HepG2 (cell line): Measurements from ENCODE around the gene CST8. TPM values are rescaled to one million over a fixed set of nuclear protein-coding genes. Genes with fewer than 3 reads are reported as not detected.
A peak's percentile ranks its signal among the peaks of the same experiment; 100 is the strongest.

Source experiments
- FOXK1 ChIP-seq: sonication (generic); formaldehyde crosslinking; IDR thresholded peaks from 2 replicates; pipeline ENCODE4 v1.4.0; 2020; ENCODE audit warnings: low read depth, missing genetic modification reagents, borderline replicate concordance
- FOXP1 ChIP-seq, 2 experiments: fragments of 450-650 bp in 1 of 2; IDR thresholded peaks; 2 replicates each; pipeline ENCODE4 v1.6.1; 2017 to 2018; ENCODE audit warnings: antibody characterized with exemption in 1 of 2
- HDAC2 ChIP-seq: sonication (generic); formaldehyde crosslinking; IDR thresholded peaks from 2 replicates; pipeline ENCODE4 v1.4.0; 2020; ENCODE audit warnings: missing genetic modification reagents
- HNF4G ChIP-seq, 2 experiments: sonication (generic) in 1 of 2; formaldehyde crosslinking in 1 of 2; IDR thresholded peaks; 2 replicates each; pipeline versions ENCODE4 v1.4.0 to v1.6.1; 2011 to 2020; ENCODE audit warnings: borderline replicate concordance in 2 of 2, low read depth in 2 of 2, mild to moderate bottlenecking in 2 of 2, low read length in 1 of 2, missing genetic modification reagents in 1 of 2, moderate library complexity in 1 of 2
- KAT8 ChIP-seq: IDR thresholded peaks from 2 replicates; pipeline ENCODE4 v1.6.1; 2016; ENCODE audit warnings: missing genetic modification reagents, missing compliant biosample characterization
- ONECUT2 ChIP-seq: sonication (generic); formaldehyde crosslinking; IDR thresholded peaks from 2 replicates; pipeline ENCODE4 v1.4.0; 2020; ENCODE audit warnings: missing genetic modification reagents
- POLR2G ChIP-seq: fragments of 200-400 bp; formaldehyde crosslinking; IDR thresholded peaks from 2 replicates; pipeline ENCODE4 v1.6.1; 2018; ENCODE audit warnings: mild to moderate bottlenecking, low read depth, low read length, moderate library complexity
- RBFOX2 ChIP-seq: fragments of 200-400 bp; formaldehyde crosslinking; IDR thresholded peaks from 2 replicates; pipeline ENCODE4 v1.6.1; 2017; ENCODE audit warnings: low read depth, mild to moderate bottlenecking, low read length
- RBM22 ChIP-seq: fragments of 200-400 bp; formaldehyde crosslinking; optimal IDR thresholded peaks from 2 replicates; pipeline ENCODE3; 2017; ENCODE audit warnings: mild to moderate bottlenecking, low read length, moderate library complexity
- RNF2 ChIP-seq: fragments of 450-650 bp; conservative IDR thresholded peaks from 2 replicates; pipeline ENCODE4 v1.6.1; 2016; ENCODE audit warnings: low read depth
- TEAD3 ChIP-seq: optimal IDR thresholded peaks from 2 replicates; pipeline ENCODE3; 2016; ENCODE audit warnings: borderline replicate concordance
- ZFP1 ChIP-seq: IDR thresholded peaks from 2 replicates; pipeline ENCODE4 v1.6.1; 2016
- ZMYM4 ChIP-seq: sonication (generic); formaldehyde crosslinking; IDR thresholded peaks from 2 replicates; pipeline ENCODE4 v1.8.1; 2023; ENCODE audit warnings: mild to moderate bottlenecking, missing genetic modification reagents
- ZNF431 ChIP-seq: sonication (generic); formaldehyde crosslinking; IDR thresholded peaks from 2 replicates; pipeline ENCODE4 v1.9.0; 2022; ENCODE audit warnings: missing genetic modification reagents, low read depth, mild to moderate bottlenecking, borderline replicate concordance
- ZNF678 ChIP-seq: sonication (generic); formaldehyde crosslinking; IDR thresholded peaks from 2 replicates; pipeline ENCODE4 v1.4.0; 2020; ENCODE audit warnings: mild to moderate bottlenecking, missing genetic modification reagents
- polyA plus RNA-seq, 8 experiments: library from polyadenylated mRNA; depleted of rRNA in 3 of 8; stranded (reverse) in 7 of 8; unstranded in 1 of 8; fragments of >200 nt; fragmentation: Illumina TruSeq in 4 of 8; extraction: Trizol in 4 of 8; gene quantifications; 2 replicates each; pipeline versions ENCODE4 v1.2.1 to v1.2.3, GENCODE V29; 2011 to 2016; ENCODE audit warnings: low read depth in 4 of 8, missing spikeins in 1 of 8, mixed read lengths in 1 of 8; ENCODE audit not compliant: insufficient read depth in 1 of 8
- total RNA-seq, 5 experiments: library from RNA; depleted of rRNA; stranded (reverse); fragments of >200 nt; fragmentation: Illumina TruSeq; extraction: Trizol; gene quantifications; 2 replicates each; pipeline ENCODE4 v1.2.3, GENCODE V29; 2016; ENCODE audit warnings: low read depth in 1 of 5
- TF ChIP-seq, protein P1 (sequence below): sonication (generic); formaldehyde crosslinking; IDR thresholded peaks from 2 replicates; pipeline ENCODE4 v1.5.0; 2020; ENCODE audit warnings: missing genetic modification reagents
- TF ChIP-seq, protein P2 (sequence below): sonication (generic); formaldehyde crosslinking; IDR thresholded peaks from 2 replicates; pipeline ENCODE4 v1.4.0; 2020; ENCODE audit warnings: mild to moderate bottlenecking, missing genetic modification reagents, borderline replicate concordance
- TF ChIP-seq, protein P3 (sequence below): sonication (generic); formaldehyde crosslinking; IDR thresholded peaks from 2 replicates; pipeline ENCODE4 v1.5.0; 2020; ENCODE audit warnings: missing genetic modification reagents, mild to moderate bottlenecking, borderline replicate concordance
- TF ChIP-seq, protein P4 (sequence below): sonication (generic); formaldehyde crosslinking; IDR thresholded peaks from 2 replicates; pipeline ENCODE4 v1.4.0; 2020; ENCODE audit warnings: missing genetic modification reagents, borderline replicate concordance
- TF ChIP-seq, protein P5 (sequence below): IDR thresholded peaks from 2 replicates; pipeline ENCODE4 v1.6.1; 2018; ENCODE audit warnings: missing genetic modification reagents, mild to moderate bottlenecking, missing compliant biosample characterization
- TF ChIP-seq, protein P6 (sequence below): sonication (generic); formaldehyde crosslinking; IDR thresholded peaks from 2 replicates; pipeline ENCODE4 v1.4.0; 2020; ENCODE audit warnings: missing genetic modification reagents

Gene CST8
- total and polyA plus RNA-seq, 2 of the 13 experiments (the other 11 are each of a cell fraction or from before 2014, with no cell fraction given) = not detected

DNA sequence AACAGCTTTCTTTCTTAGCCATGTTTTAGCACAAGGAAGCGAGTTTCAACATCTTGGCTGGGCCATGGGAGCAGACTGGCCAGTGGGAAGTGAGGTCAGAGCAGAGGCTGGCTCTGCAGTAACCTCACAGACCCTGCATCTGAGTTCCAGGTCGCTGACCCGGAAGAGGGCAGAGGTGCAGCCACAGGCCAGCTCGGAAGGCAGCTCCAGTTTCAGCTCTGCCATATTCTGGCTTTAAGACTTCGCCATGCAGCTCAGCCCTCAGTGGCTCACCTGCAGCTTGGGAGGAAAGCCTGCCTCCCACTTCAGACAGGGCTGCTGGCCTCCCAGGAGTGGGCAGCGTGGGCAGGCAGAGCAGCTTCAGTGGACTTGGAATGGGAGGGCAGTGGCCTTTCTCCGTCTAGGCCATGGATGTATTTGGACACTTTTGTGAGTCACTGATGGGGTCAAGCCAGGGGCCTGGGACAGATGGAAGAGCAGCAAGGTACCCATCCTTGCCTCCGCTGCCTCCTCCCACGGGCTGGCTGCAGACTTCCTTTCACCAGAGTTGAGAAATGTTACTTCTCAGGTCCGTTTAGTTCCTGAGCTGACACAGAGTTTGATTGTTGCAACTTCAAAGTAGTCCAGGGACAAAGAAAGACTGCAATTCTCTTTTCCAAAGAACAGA lies 18.5 kb downstream of the CST8 start (continued):
- TF ChIP-seq FOXP1 (IDR thresholded peaks at IDR 0.05) = no peak
- TF ChIP-seq FOXP1 (CRISPR knock-in tag; IDR thresholded peaks at IDR 0.05) = no peak
- no peak for TF ChIP-seq ZNF431 (CRISPR knock-in tag)
- TF ChIP-seq, protein P1, sequence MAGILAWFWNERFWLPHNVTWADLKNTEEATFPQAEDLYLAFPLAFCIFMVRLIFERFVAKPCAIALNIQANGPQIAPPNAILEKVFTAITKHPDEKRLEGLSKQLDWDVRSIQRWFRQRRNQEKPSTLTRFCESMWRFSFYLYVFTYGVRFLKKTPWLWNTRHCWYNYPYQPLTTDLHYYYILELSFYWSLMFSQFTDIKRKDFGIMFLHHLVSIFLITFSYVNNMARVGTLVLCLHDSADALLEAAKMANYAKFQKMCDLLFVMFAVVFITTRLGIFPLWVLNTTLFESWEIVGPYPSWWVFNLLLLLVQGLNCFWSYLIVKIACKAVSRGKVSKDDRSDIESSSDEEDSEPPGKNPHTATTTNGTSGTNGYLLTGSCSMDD = no peak
- TF ChIP-seq ZFP1 (CRISPR knock-in tag) = no peak
- TF ChIP-seq RBM22 = no peak
- 0 out of 2 replicates have a peak, but pooled peaks have one; percentile 43 for TF ChIP-seq HDAC2 (CRISPR knock-in tag)
- peak; percentile 47; the same call in 1 of the 2 replicates for TF ChIP-seq ZMYM4 (CRISPR knock-in tag)
- TF ChIP-seq KAT8 (CRISPR knock-in tag) = peak; percentile 59; the same call in 1 of the 2 replicates
- TF ChIP-seq HNF4G (IDR thresholded peaks at IDR 0.05; ENCODE audit: borderline replicate concordance, low read depth, low read length) = no peak
- TF ChIP-seq HNF4G (CRISPR knock-in tag; IDR thresholded peaks at IDR 0.05; ENCODE audit: borderline replicate concordance, low read depth) = no peak
- no peak for TF ChIP-seq ONECUT2 (CRISPR knock-in tag)
- no peak for TF ChIP-seq RBFOX2
- TF ChIP-seq, protein P2, sequence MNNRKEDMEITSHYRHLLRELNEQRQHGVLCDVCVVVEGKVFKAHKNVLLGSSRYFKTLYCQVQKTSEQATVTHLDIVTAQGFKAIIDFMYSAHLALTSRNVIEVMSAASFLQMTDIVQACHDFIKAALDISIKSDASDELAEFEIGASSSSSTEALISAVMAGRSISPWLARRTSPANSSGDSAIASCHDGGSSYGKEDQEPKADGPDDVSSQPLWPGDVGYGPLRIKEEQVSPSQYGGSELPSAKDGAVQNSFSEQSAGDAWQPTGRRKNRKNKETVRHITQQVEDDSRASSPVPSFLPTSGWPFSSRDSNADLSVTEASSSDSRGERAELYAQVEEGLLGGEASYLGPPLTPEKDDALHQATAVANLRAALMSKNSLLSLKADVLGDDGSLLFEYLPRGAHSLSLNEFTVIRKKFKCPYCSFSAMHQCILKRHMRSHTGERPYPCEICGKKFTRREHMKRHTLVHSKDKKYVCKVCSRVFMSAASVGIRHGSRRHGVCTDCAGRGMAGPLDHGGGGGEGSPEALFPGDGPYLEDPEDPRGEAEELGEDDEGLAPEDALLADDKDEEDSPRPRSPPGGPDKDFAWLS (CRISPR knock-in tag) = no peak
- TF ChIP-seq, protein P3, sequence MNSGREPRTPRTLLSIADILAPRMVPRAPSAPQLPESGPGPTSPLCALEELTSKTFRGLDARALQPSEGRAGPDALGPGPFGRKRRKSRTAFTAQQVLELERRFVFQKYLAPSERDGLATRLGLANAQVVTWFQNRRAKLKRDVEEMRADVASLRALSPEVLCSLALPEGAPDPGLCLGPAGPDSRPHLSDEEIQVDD (CRISPR knock-in tag) = no peak
- no peak for TF ChIP-seq FOXK1
- no peak for TF ChIP-seq RNF2
- TF ChIP-seq, protein P4, sequence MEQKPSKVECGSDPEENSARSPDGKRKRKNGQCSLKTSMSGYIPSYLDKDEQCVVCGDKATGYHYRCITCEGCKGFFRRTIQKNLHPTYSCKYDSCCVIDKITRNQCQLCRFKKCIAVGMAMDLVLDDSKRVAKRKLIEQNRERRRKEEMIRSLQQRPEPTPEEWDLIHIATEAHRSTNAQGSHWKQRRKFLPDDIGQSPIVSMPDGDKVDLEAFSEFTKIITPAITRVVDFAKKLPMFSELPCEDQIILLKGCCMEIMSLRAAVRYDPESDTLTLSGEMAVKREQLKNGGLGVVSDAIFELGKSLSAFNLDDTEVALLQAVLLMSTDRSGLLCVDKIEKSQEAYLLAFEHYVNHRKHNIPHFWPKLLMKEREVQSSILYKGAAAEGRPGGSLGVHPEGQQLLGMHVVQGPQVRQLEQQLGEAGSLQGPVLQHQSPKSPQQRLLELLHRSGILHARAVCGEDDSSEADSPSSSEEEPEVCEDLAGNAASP (CRISPR knock-in tag) = 0 out of 2 replicates have a peak, but pooled peaks have one; percentile 59
- TF ChIP-seq, protein P5, sequence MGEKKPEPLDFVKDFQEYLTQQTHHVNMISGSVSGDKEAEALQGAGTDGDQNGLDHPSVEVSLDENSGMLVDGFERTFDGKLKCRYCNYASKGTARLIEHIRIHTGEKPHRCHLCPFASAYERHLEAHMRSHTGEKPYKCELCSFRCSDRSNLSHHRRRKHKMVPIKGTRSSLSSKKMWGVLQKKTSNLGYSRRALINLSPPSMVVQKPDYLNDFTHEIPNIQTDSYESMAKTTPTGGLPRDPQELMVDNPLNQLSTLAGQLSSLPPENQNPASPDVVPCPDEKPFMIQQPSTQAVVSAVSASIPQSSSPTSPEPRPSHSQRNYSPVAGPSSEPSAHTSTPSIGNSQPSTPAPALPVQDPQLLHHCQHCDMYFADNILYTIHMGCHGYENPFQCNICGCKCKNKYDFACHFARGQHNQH = peak; percentile 36; the same call in 1 of the 2 replicates
- peak; percentile 60 for TF ChIP-seq TEAD3
- TF ChIP-seq, protein P6, sequence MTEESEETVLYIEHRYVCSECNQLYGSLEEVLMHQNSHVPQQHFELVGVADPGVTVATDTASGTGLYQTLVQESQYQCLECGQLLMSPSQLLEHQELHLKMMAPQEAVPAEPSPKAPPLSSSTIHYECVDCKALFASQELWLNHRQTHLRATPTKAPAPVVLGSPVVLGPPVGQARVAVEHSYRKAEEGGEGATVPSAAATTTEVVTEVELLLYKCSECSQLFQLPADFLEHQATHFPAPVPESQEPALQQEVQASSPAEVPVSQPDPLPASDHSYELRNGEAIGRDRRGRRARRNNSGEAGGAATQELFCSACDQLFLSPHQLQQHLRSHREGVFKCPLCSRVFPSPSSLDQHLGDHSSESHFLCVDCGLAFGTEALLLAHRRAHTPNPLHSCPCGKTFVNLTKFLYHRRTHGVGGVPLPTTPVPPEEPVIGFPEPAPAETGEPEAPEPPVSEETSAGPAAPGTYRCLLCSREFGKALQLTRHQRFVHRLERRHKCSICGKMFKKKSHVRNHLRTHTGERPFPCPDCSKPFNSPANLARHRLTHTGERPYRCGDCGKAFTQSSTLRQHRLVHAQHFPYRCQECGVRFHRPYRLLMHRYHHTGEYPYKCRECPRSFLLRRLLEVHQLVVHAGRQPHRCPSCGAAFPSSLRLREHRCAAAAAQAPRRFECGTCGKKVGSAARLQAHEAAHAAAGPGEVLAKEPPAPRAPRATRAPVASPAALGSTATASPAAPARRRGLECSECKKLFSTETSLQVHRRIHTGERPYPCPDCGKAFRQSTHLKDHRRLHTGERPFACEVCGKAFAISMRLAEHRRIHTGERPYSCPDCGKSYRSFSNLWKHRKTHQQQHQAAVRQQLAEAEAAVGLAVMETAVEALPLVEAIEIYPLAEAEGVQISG (CRISPR knock-in tag) = peak; percentile 55; the same call in 1 of the 2 replicates
- no peak for TF ChIP-seq POLR2G
- TF ChIP-seq ZNF678 (CRISPR knock-in tag) = no peak
